H9 (cell line): Measurements from ENCODE around the gene COPB2. TPM values are rescaled to one million over a fixed set of nuclear protein-coding genes. Genes with fewer than 3 reads are reported as not detected.

Source experiments
- DNase-seq: peaks from one replicate; pipeline ENCODE4 v3.0.0-alpha.2; 2017
- H2AFZ ChIP-seq: one replicate; pipeline ENCODE4 v1.6.1; 2013; ENCODE audit warnings: mild to moderate bottlenecking, low read length, control low read depth, moderate library complexity
- H2AK5ac ChIP-seq: 2 replicates; pipeline ENCODE4 v1.6.1; 2013; ENCODE audit warnings: low read length, control low read depth, mixed read lengths; ENCODE audit not compliant: insufficient read length
- H2BK120ac ChIP-seq: one replicate; pipeline ENCODE4 v1.6.1; 2013; ENCODE audit warnings: low read depth, mild to moderate bottlenecking, low read length, control low read depth, inconsistent platforms; ENCODE audit not compliant: poor library complexity, severe bottlenecking
- H2BK12ac ChIP-seq: 2 replicates; pipeline ENCODE4 v1.6.1; 2013; ENCODE audit warnings: low read length, control low read depth, mixed read lengths, low read depth; ENCODE audit not compliant: insufficient read length
- H2BK15ac ChIP-seq: 2 replicates; pipeline ENCODE4 v1.6.1; 2013; ENCODE audit warnings: low read depth, low read length, control low read depth
- H2BK20ac ChIP-seq: one replicate; pipeline ENCODE4 v1.6.1; 2013; ENCODE audit warnings: low read depth, mild to moderate bottlenecking, low read length, control low read depth, inconsistent platforms; ENCODE audit not compliant: poor library complexity, severe bottlenecking
- H2BK5ac ChIP-seq: 2 replicates; pipeline ENCODE4 v1.6.1; 2013; ENCODE audit warnings: low read length, control low read depth, mixed read lengths; ENCODE audit not compliant: insufficient read length
- H3K14ac ChIP-seq: 2 replicates; pipeline ENCODE4 v1.6.1; 2013; ENCODE audit warnings: low read length, control low read depth; ENCODE audit not compliant: insufficient read depth
- H3K18ac ChIP-seq: 2 replicates; pipeline ENCODE4 v1.6.1; 2013; ENCODE audit warnings: low read depth, mild to moderate bottlenecking, mixed read lengths, low read length, control low read depth; ENCODE audit not compliant: insufficient read length
- H3K23ac ChIP-seq: 2 replicates; pipeline ENCODE4 v1.6.1; 2013; ENCODE audit warnings: low read length, control low read depth, mixed read lengths, low read depth; ENCODE audit not compliant: insufficient read length
- H3K23me2 ChIP-seq: 2 replicates; pipeline ENCODE4 v1.6.1; 2013; ENCODE audit warnings: low read depth, mild to moderate bottlenecking, mixed read lengths, low read length, control low read depth; ENCODE audit not compliant: insufficient read length, poor library complexity, severe bottlenecking
- H3K27ac ChIP-seq: 2 replicates; pipeline ENCODE4 v1.5.1; 2013; ENCODE audit warnings: low read length, control low read depth, mixed read lengths, low read depth; ENCODE audit not compliant: insufficient read length
- H3K27me3 ChIP-seq: 2 replicates; pipeline ENCODE4 v1.6.1; 2013; ENCODE audit warnings: low read length, control low read depth, inconsistent platforms; ENCODE audit not compliant: insufficient read depth
- H3K4ac ChIP-seq: 2 replicates; pipeline ENCODE4 v1.6.1; 2013; ENCODE audit warnings: low read depth, mild to moderate bottlenecking, control low read depth, inconsistent platforms, low read length, moderate library complexity
- H3K4me1 ChIP-seq: 2 replicates; pipeline ENCODE4 v1.6.1; 2013; ENCODE audit warnings: low read length, control low read depth, inconsistent platforms; ENCODE audit not compliant: insufficient read depth
- H3K4me2 ChIP-seq: 2 replicates; pipeline ENCODE4 v1.6.1; 2013; ENCODE audit warnings: low read length, control low read depth, mixed read lengths; ENCODE audit not compliant: insufficient read length, insufficient read depth
- H3K56ac ChIP-seq: 2 replicates; pipeline ENCODE4 v1.6.1; 2013; ENCODE audit warnings: low read depth, mild to moderate bottlenecking, mixed read lengths, low read length, control low read depth; ENCODE audit not compliant: insufficient read length
- H3K79me1 ChIP-seq: 2 replicates; pipeline ENCODE4 v1.6.1; 2013; ENCODE audit warnings: low read depth, mild to moderate bottlenecking, moderate library complexity, low read length, control low read depth, inconsistent platforms; ENCODE audit not compliant: insufficient read depth, poor library complexity, severe bottlenecking
- H3K79me2 ChIP-seq: 2 replicates; pipeline ENCODE4 v1.6.1; 2013; ENCODE audit warnings: low read length, control low read depth, inconsistent platforms; ENCODE audit not compliant: insufficient read depth
- H3K9ac ChIP-seq: 2 replicates; pipeline ENCODE4 v1.6.1; 2013; ENCODE audit warnings: low read length, control low read depth, mixed read lengths; ENCODE audit not compliant: insufficient read length; ENCODE audit errors: extremely low read depth
- H3K9me3 ChIP-seq: one replicate; pipeline ENCODE4 v1.6.1; 2013; ENCODE audit warnings: low read depth, low read length, inconsistent platforms; ENCODE audit not compliant: control insufficient read depth
- H3T11ph ChIP-seq: one replicate; pipeline ENCODE4 v1.6.1; 2013; ENCODE audit warnings: mild to moderate bottlenecking, low read length, control low read depth, inconsistent platforms
- H4K20me1 ChIP-seq: one replicate; pipeline ENCODE4 v1.6.1; 2013; ENCODE audit not compliant: control insufficient read depth, insufficient read length, insufficient read depth
- H4K5ac ChIP-seq: 2 replicates; pipeline ENCODE4 v1.6.1; 2013; ENCODE audit warnings: low read depth, mild to moderate bottlenecking, mixed read lengths, low read length, control low read depth; ENCODE audit not compliant: insufficient read length
- H4K8ac ChIP-seq: replicated peaks from 2 replicates; pipeline ENCODE4 v1.6.1; 2013; ENCODE audit warnings: low read length, control low read depth, mixed read lengths, low read depth; ENCODE audit not compliant: insufficient read length
- H4K91ac ChIP-seq: 2 replicates; pipeline ENCODE4 v1.6.1; 2013; ENCODE audit warnings: low read depth, mild to moderate bottlenecking, moderate library complexity, mixed read lengths, low read length, control low read depth; ENCODE audit not compliant: insufficient read length
- H3K27ac Mint-ChIP-seq, 3 experiments: 2 replicates in 2 of 3; 3 replicates in 1 of 3; pipeline ENCODE4 v1.8.0; 2020 to 2021; ENCODE audit warnings: mixed read lengths in 3 of 3, mild to moderate bottlenecking in 1 of 3, moderate library complexity in 1 of 3
- H3K27me3 Mint-ChIP-seq: 2 replicates; pipeline ENCODE4 v1.8.0; 2021; ENCODE audit warnings: low read depth, mild to moderate bottlenecking, moderate library complexity, mixed read lengths
- H3K36me3 Mint-ChIP-seq, 3 experiments: 2 replicates in 2 of 3; 3 replicates in 1 of 3; pipeline ENCODE4 v1.8.0; 2020 to 2021; ENCODE audit warnings: low read depth in 3 of 3, mixed read lengths in 3 of 3; ENCODE audit not compliant: insufficient read depth in 1 of 3
- H3K4me1 Mint-ChIP-seq, 2 experiments: 2 replicates each; pipeline ENCODE4 v1.8.0; 2020; ENCODE audit warnings: mixed read lengths in 2 of 2
- H3K4me3 Mint-ChIP-seq, 2 experiments: 2 replicates in 1 of 2; 3 replicates in 1 of 2; pipeline ENCODE4 v1.8.0; 2020 to 2021; ENCODE audit warnings: mild to moderate bottlenecking in 2 of 2, mixed read lengths in 2 of 2, moderate library complexity in 1 of 2
- H3K9me3 Mint-ChIP-seq, 2 experiments: 2 replicates in 1 of 2; 3 replicates in 1 of 2; pipeline ENCODE4 v1.8.0; 2020; ENCODE audit warnings: mild to moderate bottlenecking in 2 of 2, mixed read lengths in 2 of 2, moderate library complexity in 1 of 2
- total RNA-seq: library from RNA; stranded (reverse); gene quantifications from 2 replicates; pipeline ENCODE4 v1.2.1, GENCODE V29; 2021
- TF ChIP-seq, protein P1 (sequence below): fragments of 200-600 bp; sonication (generic); conservative IDR thresholded peaks from 3 replicates; pipeline ENCODE4 v1.8.0; 2021; ENCODE audit warnings: antibody characterized with exemption, mild to moderate bottlenecking

COPB2 gene
- total RNA-seq, 1 experiment from 2014 or later = 121 TPM

DNA sequence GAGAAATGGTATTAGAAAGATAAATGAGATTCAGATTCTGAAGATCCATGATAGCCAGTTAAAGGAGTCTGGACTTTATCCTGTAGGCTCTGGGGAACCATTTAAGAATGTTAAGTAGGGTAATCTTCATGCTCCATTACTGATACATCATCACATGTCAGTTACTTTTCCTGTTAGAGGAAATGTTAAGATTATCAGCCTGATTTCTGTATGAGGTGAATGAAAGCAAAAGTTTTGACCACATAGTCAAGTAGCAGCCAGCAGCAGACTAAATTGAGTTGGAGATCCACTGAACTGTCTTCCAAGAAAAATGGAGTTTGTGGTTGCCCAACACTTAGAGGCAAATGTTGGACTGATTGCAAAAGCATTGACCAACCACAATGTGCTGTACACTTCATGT, 4.7 kb upstream of the COPB2 start:
- H4K20me1 ChIP-seq = no peaks in the 10 kb centered on the region
- no peak overlapping the region for H3K27ac ChIP-seq
- no peak overlapping the region for H2AK5ac ChIP-seq
- H2BK12ac ChIP-seq = no peak overlapping the region
- H3K27me3 ChIP-seq = no peaks in the 10 kb centered on the region
- H3K9me3 ChIP-seq = no peaks in the 10 kb centered on the region
- H2BK15ac ChIP-seq = no peak overlapping the region
- peaks cover 2% of the 10 kb centered on the region; the same call in 1 of the 2 replicates for H3K27me3 Mint-ChIP-seq
- no peaks in the 10 kb centered on the region for H3K36me3 Mint-ChIP-seq
- no peak overlapping the region for H3K9ac ChIP-seq
- no peak overlapping the region for H2AFZ ChIP-seq
- no peaks in the 10 kb centered on the region; a peak in 1 of 5 replicates for H3K9me3 Mint-ChIP-seq
- H3K56ac ChIP-seq = no peak overlapping the region
- no peak for DNase-seq
- peaks cover 6 to 10% of the 10 kb centered on the region in 2 experiments; a peak in 1 of 4 replicates for H3K4me1 Mint-ChIP-seq
- no peak overlapping the region for H3T11ph ChIP-seq
- no peak overlapping the region for H3K14ac ChIP-seq
- TF ChIP-seq, protein P1, sequence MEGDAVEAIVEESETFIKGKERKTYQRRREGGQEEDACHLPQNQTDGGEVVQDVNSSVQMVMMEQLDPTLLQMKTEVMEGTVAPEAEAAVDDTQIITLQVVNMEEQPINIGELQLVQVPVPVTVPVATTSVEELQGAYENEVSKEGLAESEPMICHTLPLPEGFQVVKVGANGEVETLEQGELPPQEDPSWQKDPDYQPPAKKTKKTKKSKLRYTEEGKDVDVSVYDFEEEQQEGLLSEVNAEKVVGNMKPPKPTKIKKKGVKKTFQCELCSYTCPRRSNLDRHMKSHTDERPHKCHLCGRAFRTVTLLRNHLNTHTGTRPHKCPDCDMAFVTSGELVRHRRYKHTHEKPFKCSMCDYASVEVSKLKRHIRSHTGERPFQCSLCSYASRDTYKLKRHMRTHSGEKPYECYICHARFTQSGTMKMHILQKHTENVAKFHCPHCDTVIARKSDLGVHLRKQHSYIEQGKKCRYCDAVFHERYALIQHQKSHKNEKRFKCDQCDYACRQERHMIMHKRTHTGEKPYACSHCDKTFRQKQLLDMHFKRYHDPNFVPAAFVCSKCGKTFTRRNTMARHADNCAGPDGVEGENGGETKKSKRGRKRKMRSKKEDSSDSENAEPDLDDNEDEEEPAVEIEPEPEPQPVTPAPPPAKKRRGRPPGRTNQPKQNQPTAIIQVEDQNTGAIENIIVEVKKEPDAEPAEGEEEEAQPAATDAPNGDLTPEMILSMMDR = no peak
- no peak overlapping the region for H3K27ac Mint-ChIP-seq
- no peak overlapping the region for H3K18ac ChIP-seq
- H2BK120ac ChIP-seq = no peak overlapping the region
- H3K79me1 ChIP-seq = no peaks in the 10 kb centered on the region
- H3K23ac ChIP-seq = no peak overlapping the region
- no peak overlapping the region for H3K4me3 Mint-ChIP-seq
- no peaks in the 10 kb centered on the region for H3K23me2 ChIP-seq
- no peaks in the 10 kb centered on the region for H3K4me1 ChIP-seq
- H4K5ac ChIP-seq = no peak overlapping the region
- no peak overlapping the region for H2BK20ac ChIP-seq
- no peaks in the 10 kb centered on the region; the same call in 1 of the 2 replicates for H3K79me2 ChIP-seq
- H4K8ac ChIP-seq = no peak overlapping the region
- H3K4ac ChIP-seq = no peak overlapping the region
- H4K91ac ChIP-seq = no peak overlapping the region
- H2BK5ac ChIP-seq = no peak overlapping the region
- H3K4me2 ChIP-seq = no peak overlapping the region
